T-helper 17 cell (primary cell): ENCODE measurements around the gene RIN2. TPM values are rescaled to one million over a fixed set of nuclear protein-coding genes. Genes with fewer than 3 reads are reported as not detected.
A peak's percentile ranks its signal among the peaks of the same experiment; 100 is the strongest.

Source experiments
- ATAC-seq: fragments of 150-1000 bp; cut with Tn5 transposase; 2 replicates; pipeline ENCODE4 v1.10.0; 2021; ENCODE audit warnings: mild to moderate bottlenecking, moderate library complexity
- DNase-seq, 3 donors: peaks; one replicate each; pipeline versions ENCODE4 v3.0.0 to v3.0.0-alpha.2; 2020 to 2021
- H3K9me3 ChIP-seq: one replicate; pipeline ENCODE4 v1.7.0; 2013; ENCODE audit warnings: low read length, mild to moderate bottlenecking; ENCODE audit not compliant: control insufficient read depth, poor library complexity, severe bottlenecking
- H3K27ac Mint-ChIP-seq: one replicate; pipeline ENCODE4 v1.8.0; 2022; ENCODE audit warnings: mild to moderate bottlenecking, moderate library complexity, mixed read lengths
- H3K27me3 Mint-ChIP-seq: one replicate; pipeline ENCODE4 v1.8.0; 2022; ENCODE audit warnings: mixed read lengths
- H3K36me3 Mint-ChIP-seq: one replicate; pipeline ENCODE4 v1.8.0; 2022; ENCODE audit warnings: low read depth, mixed read lengths
- H3K4me1 Mint-ChIP-seq: one replicate; pipeline ENCODE4 v1.8.0; 2022; ENCODE audit warnings: mild to moderate bottlenecking, mixed read lengths
- H3K4me3 Mint-ChIP-seq: one replicate; pipeline ENCODE4 v1.8.0; 2022; ENCODE audit warnings: mild to moderate bottlenecking, moderate library complexity, mixed read lengths
- total RNA-seq, 4 donors: library from RNA in 2 of 4; stranded (reverse) in 2 of 4; gene quantifications; one replicate each; pipeline ENCODE4 v1.2.3 and lab custom pipeline; 2022 to 2026

RIN2 gene
- total RNA-seq, 2 donors from 2014 or later = 1.0 to 1.2 TPM

- Mint-ChIP-seq H3K4me1 (no peaks in the 10 kb centered on the region), H3K27ac (no peak overlapping the region), H3K4me3 (no peak overlapping the region), H3K27me3 (peaks cover 23% of the 10 kb centered on the region), H3K36me3 (peaks cover 2% of the 10 kb centered on the region)
- no peak for DNase-seq
- no peaks in the 10 kb centered on the region for H3K9me3 ChIP-seq
- no peak for ATAC-seq
Observed at GRCh38 chr20:19777981-19778380, 19.9 kb downstream of the RIN2 start.

GRCh38 chr20:19778404-19778803 is 20.3 kb downstream of the RIN2 start:
- DNase-seq (no peak), ATAC-seq (no peak)
- Mint-ChIP-seq H3K4me1 (no peaks in the 10 kb centered on the region), H3K36me3 (peaks cover 2% of the 10 kb centered on the region), H3K27ac (no peak overlapping the region), H3K27me3 (peaks cover 23% of the 10 kb centered on the region), H3K4me3 (no peak overlapping the region)
- H3K9me3 ChIP-seq = no peaks in the 10 kb centered on the region

- ATAC-seq (no peak), DNase-seq (no peak)
- H3K4me3 Mint-ChIP-seq = no peak overlapping the region
- H3K36me3 Mint-ChIP-seq = peaks cover 2% of the 10 kb centered on the region
- peaks cover 32% of the 10 kb centered on the region for H3K27me3 Mint-ChIP-seq
- no peaks in the 10 kb centered on the region for H3K9me3 ChIP-seq
- H3K27ac Mint-ChIP-seq = no peak overlapping the region
- H3K4me1 Mint-ChIP-seq = peaks cover 4% of the 10 kb centered on the region
Observed at GRCh38 chr20:19779634-19780033, 21.6 kb downstream of the RIN2 start.

GRCh38 chr20:19780261-19780660 is 22.2 kb downstream of the RIN2 start:
- Mint-ChIP-seq H3K4me3 (no peak overlapping the region), H3K27me3 (peaks cover 39% of the 10 kb centered on the region), H3K36me3 (peaks cover 2% of the 10 kb centered on the region), H3K27ac (no peak overlapping the region), H3K4me1 (peaks cover 7% of the 10 kb centered on the region)
- DNase-seq = no peak
- no peak for ATAC-seq
- H3K9me3 ChIP-seq = no peaks in the 10 kb centered on the region

GRCh38 chr20:19781235-19781634 is 23.2 kb downstream of the RIN2 start:
- Mint-ChIP-seq H3K4me1 (peaks cover 7% of the 10 kb centered on the region), H3K27ac (no peak overlapping the region), H3K27me3 (peaks cover 45% of the 10 kb centered on the region), H3K4me3 (no peak overlapping the region), H3K36me3 (peaks cover 2% of the 10 kb centered on the region)
- no peak for ATAC-seq
- no peak for DNase-seq
- no peaks in the 10 kb centered on the region for H3K9me3 ChIP-seq

- Mint-ChIP-seq H3K36me3 (no peaks in the 10 kb centered on the region), H3K4me3 (no peak overlapping the region), H3K27ac (no peak overlapping the region), H3K27me3 (peaks cover 51% of the 10 kb centered on the region), H3K4me1 (peaks cover 7% of the 10 kb centered on the region)
- DNase-seq (no peak), ATAC-seq (no peak)
- no peaks in the 10 kb centered on the region for H3K9me3 ChIP-seq
Observed at GRCh38 chr20:19782669-19783068, 24.6 kb downstream of the RIN2 start.

- peaks cover 7% of the 10 kb centered on the region for H3K4me1 Mint-ChIP-seq
- peaks cover 44% of the 10 kb centered on the region for H3K27me3 Mint-ChIP-seq
- H3K27ac Mint-ChIP-seq = peak overlapping the region; percentile 69
- no peak for DNase-seq
- H3K4me3 Mint-ChIP-seq = no peak overlapping the region
- H3K36me3 Mint-ChIP-seq = no peaks in the 10 kb centered on the region
- H3K9me3 ChIP-seq = no peaks in the 10 kb centered on the region
- ATAC-seq = no peak
Observed at GRCh38 chr20:19783966-19784401, 25.9 kb downstream of the RIN2 start.

GRCh38 chr20:19784511-19785172 is 26.6 kb downstream of the RIN2 start:
- no peak for DNase-seq
- ATAC-seq = peak; percentile 65
- Mint-ChIP-seq H3K27me3 (peaks cover 44% of the 10 kb centered on the region), H3K4me1 (peaks cover 7% of the 10 kb centered on the region), H3K4me3 (no peak overlapping the region), H3K36me3 (no peaks in the 10 kb centered on the region), H3K27ac (peak overlapping the region; percentile 69)
- H3K9me3 ChIP-seq = no peaks in the 10 kb centered on the region

- no peak for DNase-seq
- Mint-ChIP-seq H3K36me3 (no peaks in the 10 kb centered on the region), H3K27me3 (peaks cover 44% of the 10 kb centered on the region), H3K4me1 (peaks cover 7% of the 10 kb centered on the region), H3K27ac (peak overlapping the region; percentile 69), H3K4me3 (no peak overlapping the region)
- no peak for ATAC-seq
- no peaks in the 10 kb centered on the region for H3K9me3 ChIP-seq
Observed at GRCh38 chr20:19785173-19785982, 27.3 kb downstream of the RIN2 start.

GRCh38 chr20:19785983-19786285 is 27.9 kb downstream of the RIN2 start:
- H3K9me3 ChIP-seq = no peaks in the 10 kb centered on the region
- H3K36me3 Mint-ChIP-seq = no peaks in the 10 kb centered on the region
- ATAC-seq (no peak), DNase-seq (no peak)
- no peak overlapping the region for H3K4me3 Mint-ChIP-seq
- H3K4me1 Mint-ChIP-seq = peaks cover 7% of the 10 kb centered on the region
- H3K27me3 Mint-ChIP-seq = peaks cover 39% of the 10 kb centered on the region
- no peak overlapping the region for H3K27ac Mint-ChIP-seq

GRCh38 chr20:19786311-19786710 is 28.3 kb downstream of the RIN2 start:
- no peak for DNase-seq
- Mint-ChIP-seq H3K36me3 (no peaks in the 10 kb centered on the region), H3K4me1 (peaks cover 7% of the 10 kb centered on the region), H3K27ac (no peak overlapping the region), H3K4me3 (no peak overlapping the region), H3K27me3 (peaks cover 39% of the 10 kb centered on the region)
- no peak for ATAC-seq
- no peaks in the 10 kb centered on the region for H3K9me3 ChIP-seq

GRCh38 chr20:19787366-19787765 is 29.3 kb downstream of the RIN2 start:
- Mint-ChIP-seq H3K4me3 (no peak overlapping the region), H3K36me3 (no peaks in the 10 kb centered on the region)

GRCh38 chr20:19789009-19789408 is 31.0 kb downstream of the RIN2 start:
- no peak overlapping the region for H3K27ac Mint-ChIP-seq
- peaks cover 7% of the 10 kb centered on the region for H3K4me1 Mint-ChIP-seq
- no peaks in the 10 kb centered on the region for H3K9me3 ChIP-seq
- ATAC-seq = no peak
- DNase-seq = no peak
- no peak overlapping the region for H3K4me3 Mint-ChIP-seq
- peaks cover 34% of the 10 kb centered on the region for H3K27me3 Mint-ChIP-seq
- no peaks in the 10 kb centered on the region for H3K36me3 Mint-ChIP-seq

More at GRCh38 chr20:19787366-19787765, 29.3 kb downstream of the RIN2 start:
- ATAC-seq (no peak), DNase-seq (no peak)
- H3K9me3 ChIP-seq = no peaks in the 10 kb centered on the region
- peaks cover 44% of the 10 kb centered on the region for H3K27me3 Mint-ChIP-seq
- H3K27ac Mint-ChIP-seq = no peak overlapping the region
- H3K4me1 Mint-ChIP-seq = peaks cover 7% of the 10 kb centered on the region

- DNase-seq = no peak
- no peaks in the 10 kb centered on the region for H3K36me3 Mint-ChIP-seq
- H3K9me3 ChIP-seq = no peaks in the 10 kb centered on the region
- H3K4me1 Mint-ChIP-seq = peaks cover 4% of the 10 kb centered on the region
- ATAC-seq = no peak
- H3K27me3 Mint-ChIP-seq = peaks cover 30% of the 10 kb centered on the region
- H3K4me3 Mint-ChIP-seq = no peak overlapping the region
- no peak overlapping the region for H3K27ac Mint-ChIP-seq
Observed at GRCh38 chr20:19789446-19789845, 31.4 kb downstream of the RIN2 start.
